A673 (cell line): ENCODE data around the gene MRPS35. TPM values are rescaled to one million over a fixed set of nuclear protein-coding genes. Genes with fewer than 3 reads are reported as not detected.

Experiments
- BruUV-seq: library from RNA; stranded (reverse); fragments of 400-500 nt; replicated peaks from 2 replicates; lab custom pipeline; 2021; lab: Mats Ljungman, UMichigan
- CTCF ChIA-PET: fragments of 300-600 bp; sonication (Branson Sonifier 250); formaldehyde crosslinking; loops from one replicate; lab custom pipeline; 2022; ENCODE audit warnings: antibody characterized with exemption; lab: Charles Lee
- POLR2A ChIA-PET: fragments of 300-600 bp; sonication (Branson Sonifier 250); formaldehyde crosslinking; loops from one replicate; lab custom pipeline; 2022; ENCODE audit warnings: antibody characterized with exemption; ENCODE audit not compliant: low non-redundant PET; lab: Charles Lee
- DNase-seq: peaks from one replicate; pipeline ENCODE4 v3.0.0-alpha.2; 2015; ENCODE audit warnings: low spot score
- H3K27ac ChIP-seq: fragments of 200-600 bp; sonication (generic); 2 replicates; pipeline ENCODE4 v1.5.1; 2016; ENCODE audit warnings: mixed run types, low read depth, mild to moderate bottlenecking, mixed read lengths, antibody characterized with exemption, low read length; ENCODE audit not compliant: poor library complexity, severe bottlenecking
- H3K27me3 ChIP-seq: fragments of 200-600 bp; sonication (generic); replicated peaks from 2 replicates; pipeline ENCODE4 v1.6.1; 2017; ENCODE audit warnings: mixed run types, low read depth, mild to moderate bottlenecking, mixed read lengths, antibody characterized with exemption, low read length; ENCODE audit not compliant: insufficient read depth, poor library complexity
- H3K36me3 ChIP-seq: fragments of 200-600 bp; sonication (generic); 2 replicates; pipeline ENCODE4 v1.6.1; 2016; ENCODE audit warnings: mixed run types, mild to moderate bottlenecking, mixed read lengths, antibody characterized with exemption, low read length; ENCODE audit not compliant: insufficient read depth, poor library complexity, severe bottlenecking
- H3K4me1 ChIP-seq: fragments of 200-600 bp; sonication (generic); 2 replicates; pipeline ENCODE4 v1.6.1; 2017; ENCODE audit warnings: mixed run types, mild to moderate bottlenecking, mixed read lengths, antibody characterized with exemption, low read length; ENCODE audit not compliant: insufficient read depth, poor library complexity, severe bottlenecking
- H3K4me3 ChIP-seq: fragments of 200-600 bp; sonication (generic); 2 replicates; pipeline ENCODE4 v1.5.1; 2016; ENCODE audit warnings: low read depth, mixed run types, mild to moderate bottlenecking, mixed read lengths, low read length; ENCODE audit not compliant: poor library complexity, severe bottlenecking
- H3K9me3 ChIP-seq: fragments of 200-600 bp; sonication (generic); 2 replicates; pipeline ENCODE4 v1.6.1; 2016; ENCODE audit warnings: mixed run types, low read depth, mild to moderate bottlenecking, mixed read lengths, antibody characterized with exemption, low read length; ENCODE audit not compliant: poor library complexity, severe bottlenecking
- CTCF ChIP-seq: fragments of 300-800, 200-600 bp; sonication (generic); conservative IDR thresholded peaks from 2 replicates; pipeline ENCODE4 v1.5.1; 2017; ENCODE audit warnings: low read depth, mild to moderate bottlenecking, antibody characterized with exemption, low read length, moderate library complexity, mixed read lengths
- EZH2 ChIP-seq: fragments of 200-600 bp; sonication (generic); IDR thresholded peaks from 2 replicates; pipeline ENCODE4 v1.6.1; 2017; ENCODE audit warnings: borderline replicate concordance, low read depth, mild to moderate bottlenecking, mixed read lengths, antibody characterized with exemption, low read length; ENCODE audit not compliant: poor library complexity, severe bottlenecking
- intact Hi-C: fragments of 100-400 bp; cut with micrococcal nuclease; formaldehyde crosslinking; loops from one replicate; pipeline ENCODE4 v1.10.0; 2022; ENCODE audit not compliant: unreplicated experiment
- total RNA-seq: library from RNA; stranded (reverse); gene quantifications from 2 replicates; pipeline ENCODE4 v1.2.3, GENCODE V29; 2021

Gene MRPS35
- total RNA-seq, 1 experiment from 2014 or later: 65.9 TPM

DNA sequence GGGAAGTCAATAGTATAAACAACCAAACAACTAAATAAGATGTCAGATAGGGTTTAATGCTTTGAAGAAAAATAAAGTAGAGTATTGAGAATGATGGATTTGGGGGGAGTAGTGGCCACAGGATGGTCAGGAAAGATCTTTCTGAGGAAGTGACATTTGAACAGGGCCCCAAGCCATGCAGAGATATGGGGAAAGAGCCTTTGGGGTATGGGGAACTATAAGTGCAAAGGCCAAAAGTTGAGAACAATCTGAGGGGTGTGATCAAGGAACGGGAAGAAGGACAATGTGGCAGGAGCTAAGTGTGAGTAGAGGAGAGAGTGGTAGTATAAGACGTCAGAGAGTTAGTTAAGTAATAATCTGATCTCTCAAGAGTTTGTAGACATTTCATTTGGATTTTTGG is 1.3 kb downstream of the MRPS35 start:
- no peak overlapping the region for H3K27ac ChIP-seq
- no peaks in the 10 kb centered on the region for H3K27me3 ChIP-seq
- POLR2A ChIA-PET: no interaction called here
- intact Hi-C loops: no loop called here
- peaks cover 6% of the 10 kb centered on the region for H3K4me1 ChIP-seq
- CTCF ChIA-PET: no interaction called here
- peaks cover 12% of the 10 kb centered on the region for H3K36me3 ChIP-seq
- no peak for TF ChIP-seq CTCF
- TF ChIP-seq EZH2: no peak
- no TSS peak for BruUV-seq
- H3K9me3 ChIP-seq: no peaks in the 10 kb centered on the region
- H3K4me3 ChIP-seq: peak overlapping the region; percentile 78
- no peak for DNase-seq

DNA sequence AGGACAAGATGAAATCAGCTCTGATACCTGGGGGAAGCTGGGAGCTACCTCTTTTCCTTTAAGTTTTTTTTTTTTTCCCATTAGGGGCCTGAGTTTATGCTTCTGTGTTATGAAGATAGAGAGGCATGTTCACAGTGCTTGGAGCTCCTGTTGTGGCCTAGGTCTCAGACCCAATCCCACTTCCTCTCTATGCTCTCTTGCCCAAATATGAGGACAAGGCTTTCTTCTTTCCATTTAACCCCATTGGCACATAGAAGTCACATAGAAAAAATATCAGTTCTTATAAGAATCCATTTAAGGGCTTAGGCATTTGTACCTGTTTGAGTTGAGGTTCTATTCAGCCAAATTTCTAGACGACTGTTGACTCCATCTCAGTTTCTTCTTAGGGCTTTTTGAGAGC is 12.6 kb downstream of the MRPS35 start:
- Histone ChIP-seq H3K27me3 (no peaks in the 10 kb centered on the region), H3K27ac (no peak overlapping the region), H3K36me3 (peaks cover 44% of the 10 kb centered on the region), H3K9me3 (no peaks in the 10 kb centered on the region), H3K4me1 (no peaks in the 10 kb centered on the region), H3K4me3 (no peak overlapping the region)
- no peak for DNase-seq
- ChIA-PET POLR2A (no interaction called here), CTCF (no interaction called here)
- TF ChIP-seq CTCF (no peak), EZH2 (no peak)
- no TSS peak for BruUV-seq
- intact Hi-C loops: no loop called here

DNA sequence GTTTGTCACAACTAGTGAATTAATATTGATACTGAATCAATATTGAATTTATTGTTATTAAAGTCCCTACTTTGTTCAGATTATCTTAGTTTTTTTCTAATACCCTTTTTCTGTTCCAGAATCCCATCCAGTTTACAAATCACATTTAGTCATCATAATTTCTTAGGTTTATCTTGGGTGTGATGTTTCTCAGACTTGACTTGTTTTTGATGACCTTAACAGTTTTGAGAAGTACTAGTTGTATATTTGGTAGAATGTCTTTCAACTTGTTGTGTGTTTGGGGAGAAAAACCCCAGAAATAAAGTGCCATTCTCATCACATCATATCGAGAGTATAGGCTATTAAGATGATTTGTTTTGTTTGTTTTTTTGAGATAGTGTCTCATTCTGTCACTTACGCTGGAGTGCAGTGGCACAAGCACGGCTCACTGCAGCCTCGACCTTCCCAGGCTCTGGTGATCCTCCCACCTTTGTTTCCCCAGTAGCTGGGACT is 19.5 kb downstream of the MRPS35 start:
- H3K27me3 ChIP-seq: no peaks in the 10 kb centered on the region
- ChIA-PET CTCF (no interaction called here), POLR2A (no interaction called here)
- no TSS peak for BruUV-seq
- no peaks in the 10 kb centered on the region for H3K4me1 ChIP-seq
- TF ChIP-seq CTCF (no peak), EZH2 (no peak)
- intact Hi-C loops: loop anchor here (5.0 kb wide), 2 partner anchors 442 to 1142 kb away; no protein-coding TSS in a partner anchor
- peaks cover 31% of the 10 kb centered on the region for H3K36me3 ChIP-seq
- H3K27ac ChIP-seq: no peak overlapping the region
- no peaks in the 10 kb centered on the region for H3K9me3 ChIP-seq
- no peak overlapping the region for H3K4me3 ChIP-seq
- DNase-seq: no peak
